Osteoblast (primary cell): ENCODE results near the gene HBS1L. TPM values are rescaled to one million over a fixed set of nuclear protein-coding genes. Genes with fewer than 3 reads are reported as not detected.

Source experiments
- DNase-seq: peaks from one replicate; pipeline ENCODE4 v3.0.0; 2011; ENCODE audit warnings: low spot score, mixed read lengths; ENCODE audit not compliant: insufficient read length; ENCODE audit errors: missing footprints
- H2AFZ ChIP-seq: 2 replicates; pipeline ENCODE4 v1.6.0; 2011; ENCODE audit warnings: mild to moderate bottlenecking, low read length
- H3K27ac ChIP-seq: 2 replicates; pipeline ENCODE4 v1.5.1; 2011; ENCODE audit warnings: mild to moderate bottlenecking, low read depth, low read length, moderate library complexity
- H3K27me3 ChIP-seq: 2 replicates; pipeline ENCODE4 v1.6.0; 2012; ENCODE audit warnings: mild to moderate bottlenecking, control low read depth, inconsistent platforms, low read length, moderate library complexity; ENCODE audit not compliant: insufficient read depth
- H3K36me3 ChIP-seq: 2 replicates; pipeline ENCODE4 v1.5.1; 2011; ENCODE audit warnings: mild to moderate bottlenecking, low read length, control low read depth, moderate library complexity; ENCODE audit not compliant: insufficient read depth
- H3K4me1 ChIP-seq: 2 replicates; pipeline ENCODE4 v1.5.1; 2011; ENCODE audit warnings: mild to moderate bottlenecking, low read length, control low read depth, moderate library complexity; ENCODE audit not compliant: insufficient read depth
- H3K4me2 ChIP-seq: 2 replicates; pipeline ENCODE4 v1.6.0; 2011; ENCODE audit warnings: mild to moderate bottlenecking, low read length; ENCODE audit not compliant: insufficient read depth
- H3K4me3 ChIP-seq: fragments of 200-600 bp; sonication (generic); 3 replicates; pipeline ENCODE4 v1.5.1; 2012; ENCODE audit warnings: mild to moderate bottlenecking, low read length, inconsistent platforms; ENCODE audit not compliant: insufficient read depth
- H3K79me2 ChIP-seq: 2 replicates; pipeline ENCODE4 v1.6.0; 2012; ENCODE audit warnings: mild to moderate bottlenecking, low read length, control low read depth, inconsistent platforms; ENCODE audit not compliant: insufficient read depth
- H3K9me3 ChIP-seq: 2 replicates; pipeline ENCODE4 v1.5.1; 2011; ENCODE audit warnings: low read depth, low read length, control low read depth
- H4K20me1 ChIP-seq: 2 replicates; pipeline ENCODE4 v1.6.0; 2012; ENCODE audit warnings: mild to moderate bottlenecking, low read length, control low read depth; ENCODE audit not compliant: insufficient read depth
- total RNA-seq: library from RNA; depleted of rRNA; stranded (reverse); fragments of >200 nt; gene quantifications from 2 replicates; pipeline ENCODE4 v1.2.3, GENCODE V29; 2012
- TF ChIP-seq, protein P1 (sequence below): IDR thresholded peaks from 2 replicates; pipeline ENCODE4 v1.5.1; 2011; ENCODE audit warnings: mild to moderate bottlenecking, low read depth, low read length, moderate library complexity; ENCODE audit errors: extremely low read depth

The HBS1L gene
- total RNA-seq, 1 donor = 94.8 TPM

DNA sequence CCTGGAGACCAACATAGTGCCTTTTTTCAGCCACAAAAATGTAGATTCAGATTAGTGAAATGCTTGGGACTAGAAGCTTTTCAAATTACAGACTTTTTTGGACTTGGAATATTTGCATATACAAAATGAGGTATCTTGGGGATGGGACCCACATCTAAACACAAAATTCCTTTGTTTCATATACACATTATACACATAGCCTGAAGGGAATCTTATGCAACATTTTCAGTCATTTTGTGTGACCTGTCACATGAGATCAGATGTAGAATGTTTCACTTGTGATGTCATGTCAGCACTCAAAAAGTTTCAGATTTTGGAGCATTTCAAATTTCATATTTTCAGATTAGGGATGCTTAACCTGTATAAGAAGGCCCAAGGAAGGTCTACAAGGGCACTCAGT lies 60.2 kb downstream of the HBS1L start:
- no peak for DNase-seq
- peaks cover 17% of the 10 kb centered on the region for H3K36me3 ChIP-seq
- TF ChIP-seq, protein P1, sequence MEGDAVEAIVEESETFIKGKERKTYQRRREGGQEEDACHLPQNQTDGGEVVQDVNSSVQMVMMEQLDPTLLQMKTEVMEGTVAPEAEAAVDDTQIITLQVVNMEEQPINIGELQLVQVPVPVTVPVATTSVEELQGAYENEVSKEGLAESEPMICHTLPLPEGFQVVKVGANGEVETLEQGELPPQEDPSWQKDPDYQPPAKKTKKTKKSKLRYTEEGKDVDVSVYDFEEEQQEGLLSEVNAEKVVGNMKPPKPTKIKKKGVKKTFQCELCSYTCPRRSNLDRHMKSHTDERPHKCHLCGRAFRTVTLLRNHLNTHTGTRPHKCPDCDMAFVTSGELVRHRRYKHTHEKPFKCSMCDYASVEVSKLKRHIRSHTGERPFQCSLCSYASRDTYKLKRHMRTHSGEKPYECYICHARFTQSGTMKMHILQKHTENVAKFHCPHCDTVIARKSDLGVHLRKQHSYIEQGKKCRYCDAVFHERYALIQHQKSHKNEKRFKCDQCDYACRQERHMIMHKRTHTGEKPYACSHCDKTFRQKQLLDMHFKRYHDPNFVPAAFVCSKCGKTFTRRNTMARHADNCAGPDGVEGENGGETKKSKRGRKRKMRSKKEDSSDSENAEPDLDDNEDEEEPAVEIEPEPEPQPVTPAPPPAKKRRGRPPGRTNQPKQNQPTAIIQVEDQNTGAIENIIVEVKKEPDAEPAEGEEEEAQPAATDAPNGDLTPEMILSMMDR = no peak
- no peaks in the 10 kb centered on the region for H3K9me3 ChIP-seq
- no peaks in the 10 kb centered on the region for H4K20me1 ChIP-seq
- H3K79me2 ChIP-seq = no peaks in the 10 kb centered on the region
- H3K27ac ChIP-seq = no peak overlapping the region
- no peak overlapping the region for H3K4me2 ChIP-seq
- H2AFZ ChIP-seq = no peak overlapping the region
- no peaks in the 10 kb centered on the region for H3K27me3 ChIP-seq
- no peak overlapping the region for H3K4me3 ChIP-seq
- H3K4me1 ChIP-seq = no peaks in the 10 kb centered on the region

DNA sequence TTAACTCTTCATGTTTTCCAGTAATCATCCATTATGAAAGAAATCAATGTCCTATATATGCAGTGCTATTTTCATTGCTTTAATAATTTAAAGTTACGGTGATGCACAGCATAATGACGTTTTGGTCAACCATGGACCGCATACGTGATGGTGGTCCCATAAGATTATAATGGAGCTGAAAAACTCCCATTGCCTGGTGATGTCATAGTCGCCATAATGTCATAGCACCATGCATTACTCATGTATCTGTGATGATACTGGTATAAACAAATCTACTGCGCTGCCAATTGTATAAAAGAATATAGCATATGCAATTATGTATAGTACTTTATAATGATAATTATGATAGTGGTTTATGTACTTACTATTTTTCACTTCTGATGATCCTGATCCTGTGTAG lies 62.5 kb downstream of the HBS1L start:
- Histone ChIP-seq H3K4me1 (no peaks in the 10 kb centered on the region), H4K20me1 (no peaks in the 10 kb centered on the region), H2AFZ (no peak overlapping the region), H3K36me3 (peaks cover 15% of the 10 kb centered on the region), H3K9me3 (no peaks in the 10 kb centered on the region), H3K27ac (no peak overlapping the region), H3K79me2 (no peaks in the 10 kb centered on the region), H3K4me2 (no peak overlapping the region), H3K4me3 (no peak overlapping the region), H3K27me3 (no peaks in the 10 kb centered on the region)
- TF ChIP-seq, protein P1 = no peak
- no peak for DNase-seq

DNA sequence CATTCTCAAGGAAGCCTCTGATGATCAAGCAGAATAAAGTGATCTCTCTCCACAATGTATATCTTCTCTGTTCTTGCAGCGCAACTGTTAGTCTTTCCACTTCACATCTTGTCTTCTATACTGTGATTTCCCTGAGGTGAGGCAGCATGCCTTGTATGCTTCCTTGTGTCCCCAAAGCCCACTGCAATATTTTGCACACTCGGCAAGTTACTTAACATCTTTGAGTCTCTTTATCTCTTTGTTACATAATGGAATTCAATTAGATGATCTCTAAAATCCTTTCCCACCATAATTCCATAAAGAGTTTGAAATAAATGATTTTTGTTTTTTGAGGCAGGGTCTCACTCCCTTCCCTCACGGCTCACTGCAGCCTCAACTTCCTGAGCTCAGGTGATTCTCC lies 64.4 kb downstream of the HBS1L start:
- H3K36me3 ChIP-seq = peaks cover 8% of the 10 kb centered on the region
- TF ChIP-seq, protein P1 = no peak
- H3K9me3 ChIP-seq = no peaks in the 10 kb centered on the region
- H3K27me3 ChIP-seq = no peaks in the 10 kb centered on the region
- H3K27ac ChIP-seq = no peak overlapping the region
- DNase-seq = no peak
- no peaks in the 10 kb centered on the region for H3K4me1 ChIP-seq
- no peak overlapping the region for H2AFZ ChIP-seq
- no peaks in the 10 kb centered on the region for H3K79me2 ChIP-seq
- no peaks in the 10 kb centered on the region for H4K20me1 ChIP-seq
- H3K4me2 ChIP-seq = no peak overlapping the region
- no peak overlapping the region for H3K4me3 ChIP-seq

DNA sequence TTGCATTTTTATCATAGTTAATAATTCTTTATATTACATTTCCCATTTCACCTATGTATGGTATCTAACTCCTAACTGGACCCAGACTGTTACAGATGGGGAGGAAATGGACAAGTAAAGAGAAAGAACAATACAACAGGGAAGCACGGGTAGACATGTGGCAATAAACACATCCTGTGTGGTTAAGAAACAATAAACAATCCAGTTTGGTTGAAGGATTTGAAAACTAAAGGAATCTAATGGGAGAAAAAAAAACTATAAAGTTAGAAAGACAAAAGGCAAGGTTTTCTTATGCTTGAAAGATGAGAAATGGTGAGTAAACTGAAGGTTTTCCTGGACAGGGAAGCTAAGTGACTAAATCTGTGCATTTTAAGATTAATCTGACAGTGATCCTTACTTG lies 69.8 kb downstream of the HBS1L start:
- no peak overlapping the region for H3K27ac ChIP-seq
- H3K4me3 ChIP-seq = no peak overlapping the region
- no peaks in the 10 kb centered on the region for H4K20me1 ChIP-seq
- TF ChIP-seq, protein P1 = no peak
- no peak overlapping the region for H2AFZ ChIP-seq
- no peaks in the 10 kb centered on the region for H3K4me1 ChIP-seq
- H3K27me3 ChIP-seq = no peaks in the 10 kb centered on the region
- no peak for DNase-seq
- no peak overlapping the region for H3K4me2 ChIP-seq
- no peaks in the 10 kb centered on the region for H3K9me3 ChIP-seq
- peaks cover 29% of the 10 kb centered on the region for H3K36me3 ChIP-seq
- no peaks in the 10 kb centered on the region for H3K79me2 ChIP-seq
